GM21528 (cell line): ENCODE data around the gene TTC13.

Source experiments
- ATAC-seq: cut with Tn5 transposase; IDR thresholded peaks from one replicate; pipeline ENCODE4 v1.9.1; 2021; ENCODE audit warnings: mild to moderate bottlenecking, moderate library complexity; ENCODE audit not compliant: unreplicated experiment, low FRiP score

Gene TTC13

GRCh38 chr1:230910755-230911117, 67.9 kb downstream of the TTC13 start:
- no peak for ATAC-seq

GRCh38 chr1:230909974-230910754, 68.5 kb downstream of the TTC13 start:
- no peak for ATAC-seq

- ATAC-seq, result no peak
Observed at GRCh38 chr1:230907472-230908205, 71.0 kb downstream of the TTC13 start.

- no peak for ATAC-seq
Observed at GRCh38 chr1:230906226-230906625, 72.4 kb downstream of the TTC13 start.

GRCh38 chr1:230905733-230906132, 72.9 kb downstream of the TTC13 start:
- no peak for ATAC-seq

GRCh38 chr1:230902349-230902923, 76.2 kb downstream of the TTC13 start:
- no peak for ATAC-seq

- no peak for ATAC-seq
Observed at GRCh38 chr1:230901671-230902070, 77.0 kb downstream of the TTC13 start.

- ATAC-seq, result no peak
Observed at GRCh38 chr1:230900984-230901383, 77.7 kb downstream of the TTC13 start.

- no peak for ATAC-seq
Observed at GRCh38 chr1:230899841-230900251, 78.8 kb downstream of the TTC13 start.

GRCh38 chr1:230898748-230899147, 79.9 kb downstream of the TTC13 start:
- no peak for ATAC-seq

- no peak for ATAC-seq
Observed at GRCh38 chr1:230898144-230898543, 80.5 kb downstream of the TTC13 start.

- ATAC-seq, result no peak
Observed at GRCh38 chr1:230896779-230897178, 81.9 kb downstream of the TTC13 start.

- ATAC-seq, result no peak
Observed at GRCh38 chr1:230895452-230895851, 83.2 kb downstream of the TTC13 start.

- no peak for ATAC-seq
Observed at GRCh38 chr1:230894664-230895063, 84.0 kb downstream of the TTC13 start.

- ATAC-seq, result no peak
Observed at GRCh38 chr1:230894032-230894431, 84.6 kb downstream of the TTC13 start.

- no peak for ATAC-seq
Observed at GRCh38 chr1:230892018-230892491, 86.6 kb downstream of the TTC13 start.

- no peak for ATAC-seq
Observed at GRCh38 chr1:230891413-230891812, 87.2 kb downstream of the TTC13 start.

GRCh38 chr1:230884646-230885045, 94.0 kb downstream of the TTC13 start:
- ATAC-seq, result no peak

- no peak for ATAC-seq
Observed at GRCh38 chr1:230883967-230884366, 94.7 kb downstream of the TTC13 start.

- no peak for ATAC-seq
Observed at GRCh38 chr1:230879778-230880177, 98.9 kb downstream of the TTC13 start.

GRCh38 chr1:230878591-230878990, 100.1 kb downstream of the TTC13 start:
- ATAC-seq, result no peak
